Keratinocyte (primary cell): ENCODE results near the gene DKK3. TPM values are rescaled to one million over a fixed set of nuclear protein-coding genes. Genes with fewer than 3 reads are reported as not detected.

Experiments
- DNase-seq: peaks from one replicate; pipeline ENCODE4 v3.0.0-alpha.2; 2011; ENCODE audit warnings: low read depth, missing footprints, low spot score
- FAIRE-seq: peaks from 2 replicates; lab custom pipeline; 2011; peaks lifted over from hg19 to GRCh38; lab: Jason Lieb, UNC
- H2AFZ ChIP-seq: 2 replicates; pipeline ENCODE4 v1.6.0; 2012; ENCODE audit warnings: low read length, control low read depth, inconsistent platforms; ENCODE audit not compliant: control insufficient read depth
- H3K27ac ChIP-seq: 2 replicates; pipeline ENCODE4 v1.5.1; 2011; ENCODE audit warnings: low read length; ENCODE audit not compliant: control insufficient read depth, insufficient read depth
- H3K27me3 ChIP-seq: 3 replicates; pipeline ENCODE4 v1.6.0; 2011; ENCODE audit warnings: low read length; ENCODE audit not compliant: control insufficient read depth, insufficient read depth; ENCODE audit errors: extremely low read depth
- H3K36me3 ChIP-seq, 2 experiments: 2 replicates in 1 of 2; 3 replicates in 1 of 2; pipeline ENCODE4 v1.5.1; 2011; ENCODE audit warnings: low read length in 2 of 2, mild to moderate bottlenecking in 1 of 2; ENCODE audit not compliant: control insufficient read depth in 2 of 2, insufficient read depth in 2 of 2; ENCODE audit errors: extremely low read depth in 1 of 2
- H3K4me1 ChIP-seq: 3 replicates; pipeline ENCODE4 v1.5.1; 2011; ENCODE audit warnings: low read length; ENCODE audit not compliant: control insufficient read depth, insufficient read depth; ENCODE audit errors: extremely low read depth
- H3K4me2 ChIP-seq: 3 replicates; pipeline ENCODE4 v1.6.0; 2011; ENCODE audit warnings: low read depth, low read length; ENCODE audit not compliant: control insufficient read depth, insufficient read depth; ENCODE audit errors: extremely low read depth
- H3K4me3 ChIP-seq, 3 experiments: fragments of 200-600 bp in 1 of 3; sonication (generic) in 1 of 3; 2 replicates in 2 of 3; 3 replicates in 1 of 3; pipeline ENCODE4 v1.5.1; 2011 to 2016; ENCODE audit warnings: low read length in 3 of 3, mild to moderate bottlenecking in 3 of 3, control low read depth in 2 of 3, inconsistent platforms in 1 of 3, low read depth in 1 of 3, mixed read lengths in 1 of 3, mixed run types in 1 of 3, moderate library complexity in 1 of 3; ENCODE audit not compliant: control insufficient read depth in 2 of 3, insufficient read depth in 2 of 3; ENCODE audit errors: extremely low read depth in 1 of 3
- H3K79me2 ChIP-seq: 2 replicates; pipeline ENCODE4 v1.6.0; 2012; ENCODE audit warnings: low read length; ENCODE audit not compliant: control insufficient read depth, insufficient read depth
- H3K9ac ChIP-seq: 3 replicates; pipeline ENCODE4 v1.6.0; 2011; ENCODE audit warnings: low read length; ENCODE audit not compliant: control insufficient read depth, insufficient read depth; ENCODE audit errors: extremely low read depth
- H3K9me1 ChIP-seq: 3 replicates; pipeline ENCODE4 v1.6.0; 2011; ENCODE audit warnings: low read length; ENCODE audit not compliant: control insufficient read depth, insufficient read depth; ENCODE audit errors: extremely low read depth
- H3K9me3 ChIP-seq: 2 replicates; pipeline ENCODE4 v1.5.1; 2012; ENCODE audit warnings: low read depth, low read length; ENCODE audit not compliant: control insufficient read depth
- H4K20me1 ChIP-seq: 3 replicates; pipeline ENCODE4 v1.6.0; 2011; ENCODE audit warnings: low read length; ENCODE audit not compliant: control insufficient read depth, insufficient read depth; ENCODE audit errors: extremely low read depth
- EZH2 ChIP-seq: IDR thresholded peaks from one replicate; pipeline ENCODE4 v1.6.1; 2012; ENCODE audit warnings: inconsistent platforms, mild to moderate bottlenecking, low read length, moderate library complexity
- dilution Hi-C: fragments of 300-500 bp; cut with MboI; formaldehyde crosslinking; loops from one replicate; pipeline ENCODE4 v1.7.0; 2020; ENCODE audit warnings: low sequenced_read_pairs; ENCODE audit not compliant: extremely low pct_ligation_motif_present
- polyA plus RNA-seq, 5 experiments: library from polyadenylated mRNA; depleted of rRNA in 3 of 5; stranded (reverse) in 3 of 5; stranded (forward) in 1 of 5; unstranded in 1 of 5; fragments of >200 nt; gene quantifications; 1 replicate in 1 of 5; 2 replicates in 3 of 5; 3 replicates in 1 of 5; pipeline versions ENCODE4 v1.2.1 to v1.2.3, GENCODE V29; 2011 to 2012; ENCODE audit warnings: missing spikeins in 2 of 5, low read depth in 1 of 5, low replicate concordance in 1 of 5
- TF ChIP-seq, protein P1 (sequence below), 3 experiments: IDR thresholded peaks in 1 of 3; conservative IDR thresholded peaks in 1 of 3; optimal IDR thresholded peaks in 1 of 3; 2 replicates in 2 of 3; 3 replicates in 1 of 3; pipeline versions ENCODE3 to v1.5.1; 2011; ENCODE audit warnings: low read length in 3 of 3, mild to moderate bottlenecking in 3 of 3, moderate library complexity in 2 of 3, control low read depth in 1 of 3, inconsistent platforms in 1 of 3; ENCODE audit not compliant: insufficient read depth in 2 of 3; ENCODE audit errors: extremely low read depth in 1 of 3

DKK3 gene
- polyA plus RNA-seq, 1 donor (not counting 4 experiments of a cell fraction or from before 2014, with no cell fraction given) = 712 TPM

DNA sequence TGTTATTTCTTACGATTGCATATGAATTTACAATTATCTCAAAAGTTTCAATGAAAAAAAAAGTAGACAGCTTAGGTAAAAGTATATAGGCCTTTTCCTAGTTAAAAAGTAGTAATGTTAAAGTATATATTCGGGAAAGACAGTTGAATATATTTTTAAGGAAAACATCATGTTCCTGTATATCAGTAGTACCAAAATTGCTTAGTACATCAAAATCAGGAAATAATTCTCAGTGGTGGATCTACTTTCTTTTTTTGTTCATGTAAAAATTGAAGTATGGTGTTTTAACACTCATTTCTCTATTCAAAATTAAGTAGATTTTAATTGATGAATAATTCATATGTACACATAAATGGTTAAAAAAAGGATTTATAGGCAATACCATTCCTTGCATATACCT, 92.8 kb downstream of the DKK3 start:
- Histone ChIP-seq H3K9me3 (no peaks in the 10 kb centered on the region), H3K9ac (no peak overlapping the region), H3K79me2 (no peaks in the 10 kb centered on the region), H3K36me3 (no peaks in the 10 kb centered on the region), H3K27ac (no peak overlapping the region), H3K4me3 (no peak overlapping the region), H3K9me1 (no peaks in the 10 kb centered on the region), H3K4me2 (no peak overlapping the region), H3K27me3 (no peaks in the 10 kb centered on the region), H3K4me1 (peaks cover 5% of the 10 kb centered on the region), H4K20me1 (no peaks in the 10 kb centered on the region), H2AFZ (no peak overlapping the region)
- no peak for FAIRE-seq
- dilution Hi-C loops = no loop called here
- TF ChIP-seq, protein P1, sequence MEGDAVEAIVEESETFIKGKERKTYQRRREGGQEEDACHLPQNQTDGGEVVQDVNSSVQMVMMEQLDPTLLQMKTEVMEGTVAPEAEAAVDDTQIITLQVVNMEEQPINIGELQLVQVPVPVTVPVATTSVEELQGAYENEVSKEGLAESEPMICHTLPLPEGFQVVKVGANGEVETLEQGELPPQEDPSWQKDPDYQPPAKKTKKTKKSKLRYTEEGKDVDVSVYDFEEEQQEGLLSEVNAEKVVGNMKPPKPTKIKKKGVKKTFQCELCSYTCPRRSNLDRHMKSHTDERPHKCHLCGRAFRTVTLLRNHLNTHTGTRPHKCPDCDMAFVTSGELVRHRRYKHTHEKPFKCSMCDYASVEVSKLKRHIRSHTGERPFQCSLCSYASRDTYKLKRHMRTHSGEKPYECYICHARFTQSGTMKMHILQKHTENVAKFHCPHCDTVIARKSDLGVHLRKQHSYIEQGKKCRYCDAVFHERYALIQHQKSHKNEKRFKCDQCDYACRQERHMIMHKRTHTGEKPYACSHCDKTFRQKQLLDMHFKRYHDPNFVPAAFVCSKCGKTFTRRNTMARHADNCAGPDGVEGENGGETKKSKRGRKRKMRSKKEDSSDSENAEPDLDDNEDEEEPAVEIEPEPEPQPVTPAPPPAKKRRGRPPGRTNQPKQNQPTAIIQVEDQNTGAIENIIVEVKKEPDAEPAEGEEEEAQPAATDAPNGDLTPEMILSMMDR (optimal IDR thresholded peaks at IDR 0.05 in 1 of 3, IDR thresholded peaks at IDR 0.05 in 1 of 3, conservative IDR thresholded peaks at IDR 0.05 in 1 of 3; ENCODE audit: extremely low read depth in 1 of 3, insufficient read depth in 2 of 3, low read length in 3 of 3) = no peak
- no peak for TF ChIP-seq EZH2
- DNase-seq = no peak

DNA sequence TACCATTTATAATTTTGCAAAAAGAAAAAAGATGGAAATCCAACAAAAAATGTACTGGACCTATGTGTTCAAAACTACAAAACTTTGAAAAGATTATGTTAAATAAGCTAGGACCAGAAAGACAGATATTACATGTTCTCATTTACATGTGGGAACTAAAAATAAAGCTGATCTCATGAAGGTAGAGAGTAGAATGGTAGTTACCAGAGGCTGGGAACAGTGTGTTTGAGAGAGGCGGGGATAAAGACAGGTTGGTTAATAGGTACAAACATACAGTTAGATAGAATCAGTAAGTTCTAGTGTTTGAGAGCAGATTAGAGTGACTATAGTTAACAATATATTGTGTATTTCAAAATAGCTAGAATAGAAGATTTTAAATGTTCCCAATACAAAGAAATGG, 95.0 kb downstream of the DKK3 start:
- dilution Hi-C loops = no loop called here
- Histone ChIP-seq H3K9me1 (no peaks in the 10 kb centered on the region), H4K20me1 (no peaks in the 10 kb centered on the region), H3K27me3 (no peaks in the 10 kb centered on the region), H3K79me2 (no peaks in the 10 kb centered on the region), H3K9me3 (no peaks in the 10 kb centered on the region), H3K9ac (no peak overlapping the region), H3K4me2 (no peak overlapping the region), H2AFZ (no peak overlapping the region), H3K4me3 (no peak overlapping the region), H3K4me1 (peaks cover 5% of the 10 kb centered on the region), H3K36me3 (peaks cover 0 to 4% of the 10 kb centered on the region in 2 experiments), H3K27ac (no peak overlapping the region)
- TF ChIP-seq, protein P1 (optimal IDR thresholded peaks at IDR 0.05 in 1 of 3, IDR thresholded peaks at IDR 0.05 in 1 of 3, conservative IDR thresholded peaks at IDR 0.05 in 1 of 3; ENCODE audit: extremely low read depth in 1 of 3, insufficient read depth in 2 of 3, low read length in 3 of 3) = no peak
- no peak for TF ChIP-seq EZH2
- FAIRE-seq (no peak), DNase-seq (no peak)

Other genes starting within 250 kb of the DKK3 start
- 13.4 to 22.4 TPM (median 14.2 TPM) in 3 replicates for gene USP47, start 166.7 kb downstream of the DKK3 start, polyA plus RNA-seq
- 72.7 to 124 TPM (median 83.9 TPM) in 3 replicates for gene MICAL2, start 102.0 kb upstream of the DKK3 start, polyA plus RNA-seq